ENCODE results near the gene INSRR.

The INSRR gene

GRCh38 chr1:156873659-156874058 is 14.7 kb upstream of the INSRR start:
- DNase-seq = no peak

DNA sequence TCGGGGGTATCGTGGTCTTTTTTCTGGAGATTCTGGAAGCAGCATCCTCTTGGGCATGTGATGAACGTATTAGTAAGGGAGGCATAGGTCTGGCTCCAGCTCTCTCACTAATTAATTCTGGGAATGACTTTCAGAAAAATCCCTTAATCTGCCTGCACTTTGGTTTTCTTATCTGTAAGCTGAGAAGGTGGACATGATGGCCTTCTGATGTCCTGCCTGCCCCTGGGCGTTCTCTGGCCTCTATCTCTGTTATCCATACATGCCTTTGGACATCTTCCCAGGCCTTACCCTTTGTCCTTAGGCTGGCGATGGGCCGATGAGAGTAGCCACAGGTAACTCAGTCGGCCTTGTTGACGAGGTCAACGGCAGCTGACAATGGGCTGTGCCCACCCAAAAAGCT is 10.5 kb upstream of the INSRR start:
- DNase-seq = no peak

DNA sequence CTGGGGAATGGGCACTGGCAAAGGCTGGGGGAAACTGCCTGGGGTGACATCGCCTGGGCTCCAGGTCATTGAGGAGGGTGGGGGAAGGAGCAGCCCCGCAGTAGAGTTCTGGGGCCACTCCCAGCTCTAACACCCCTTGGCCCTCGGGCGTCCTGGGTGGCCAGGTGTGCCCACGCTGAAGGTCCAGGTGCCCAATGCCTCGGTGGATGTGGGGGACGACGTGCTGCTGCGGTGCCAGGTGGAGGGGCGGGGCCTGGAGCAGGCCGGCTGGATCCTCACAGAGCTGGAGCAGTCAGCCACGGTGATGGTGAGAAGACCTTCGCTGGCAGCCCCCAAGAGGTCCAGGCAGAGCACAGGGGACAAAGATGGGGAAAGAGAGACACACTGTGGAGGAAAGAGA is 9.4 kb upstream of the INSRR start:
- no peak for DNase-seq

DNA sequence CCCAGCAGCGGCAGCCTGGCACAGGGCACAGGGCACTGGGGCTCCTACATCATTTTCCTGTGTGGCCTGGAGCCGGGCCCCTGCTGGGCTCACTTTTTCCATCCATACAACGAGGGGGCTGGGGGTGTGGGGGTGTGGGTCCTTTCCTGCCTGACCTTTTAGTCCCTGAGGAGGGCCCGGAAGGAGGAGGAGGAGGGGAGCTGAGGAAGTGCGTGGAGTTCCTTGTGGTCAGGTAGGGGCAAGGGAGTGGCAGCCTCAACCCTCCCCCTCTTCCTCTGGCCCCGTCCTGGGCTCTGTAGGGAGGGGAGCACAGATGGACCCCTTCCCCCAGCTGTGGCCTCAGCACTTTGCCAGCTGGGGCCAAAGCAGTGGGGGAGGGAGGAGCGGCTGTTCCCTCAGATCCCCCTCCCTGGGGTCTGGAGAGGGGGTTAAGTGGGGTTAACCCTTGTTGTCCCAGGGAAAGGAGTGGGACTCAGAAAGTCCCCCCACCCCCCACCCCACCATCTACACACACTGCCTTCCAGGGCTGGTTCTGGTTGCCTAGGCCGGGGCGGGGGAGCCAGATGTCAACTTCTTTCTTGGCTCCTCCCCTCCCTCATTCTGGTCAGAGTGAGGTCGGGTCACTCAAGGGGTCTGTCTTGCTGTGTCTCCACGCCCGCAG is 7.5 kb upstream of the INSRR start:
- DNase-seq = no peak

DNA sequence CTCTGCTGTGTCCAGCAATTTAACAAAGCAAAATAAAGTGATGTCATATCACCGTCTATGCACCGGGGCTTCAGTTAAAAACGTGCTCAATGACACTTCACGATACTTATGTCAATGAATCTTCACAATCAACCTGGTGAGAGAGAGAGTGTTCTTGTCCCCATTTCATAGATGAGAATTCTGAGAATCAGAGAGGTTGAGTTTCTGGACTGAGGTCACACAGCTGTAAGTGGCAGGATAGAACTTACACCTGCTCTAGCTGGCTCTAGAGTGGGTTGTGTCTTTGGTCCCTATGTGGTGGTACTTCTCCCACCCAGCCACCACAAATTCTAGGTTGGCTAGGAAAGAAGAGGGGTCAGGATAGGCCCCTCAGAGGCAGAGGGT is 6.9 kb upstream of the INSRR start:
- DNase-seq = no peak

GRCh38 chr1:156865258-156865657 is 6.3 kb upstream of the INSRR start:
- no peak for DNase-seq

- DNase-seq = no peak
Measured at GRCh38 chr1:156864796-156865195, 5.9 kb upstream of the INSRR start.

DNA sequence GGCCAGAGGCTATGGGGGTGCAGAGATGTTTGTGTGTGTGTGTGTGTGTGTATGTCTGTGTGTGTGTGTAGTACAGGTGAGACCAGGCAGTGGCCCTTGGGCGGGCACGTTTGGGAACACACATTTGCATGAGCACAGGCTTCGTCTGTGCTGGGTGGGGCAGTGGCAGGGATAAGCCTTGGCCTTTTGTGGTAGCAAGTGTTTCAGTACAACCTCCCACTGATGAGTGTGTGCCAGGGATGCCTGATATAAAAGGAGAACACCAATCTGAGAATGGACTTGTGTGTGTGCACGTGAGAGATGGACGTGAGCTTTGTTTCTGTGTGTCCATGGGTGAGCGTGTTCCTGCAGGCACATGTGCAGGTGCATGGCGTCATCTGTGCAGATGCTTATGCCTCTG is 4.7 kb upstream of the INSRR start:
- DNase-seq = no peak

- no peak for DNase-seq
Measured at GRCh38 chr1:156862997-156863599, 4.2 kb upstream of the INSRR start.

- DNase-seq = no peak
Measured at GRCh38 chr1:156862584-156862983, 3.7 kb upstream of the INSRR start.

DNA sequence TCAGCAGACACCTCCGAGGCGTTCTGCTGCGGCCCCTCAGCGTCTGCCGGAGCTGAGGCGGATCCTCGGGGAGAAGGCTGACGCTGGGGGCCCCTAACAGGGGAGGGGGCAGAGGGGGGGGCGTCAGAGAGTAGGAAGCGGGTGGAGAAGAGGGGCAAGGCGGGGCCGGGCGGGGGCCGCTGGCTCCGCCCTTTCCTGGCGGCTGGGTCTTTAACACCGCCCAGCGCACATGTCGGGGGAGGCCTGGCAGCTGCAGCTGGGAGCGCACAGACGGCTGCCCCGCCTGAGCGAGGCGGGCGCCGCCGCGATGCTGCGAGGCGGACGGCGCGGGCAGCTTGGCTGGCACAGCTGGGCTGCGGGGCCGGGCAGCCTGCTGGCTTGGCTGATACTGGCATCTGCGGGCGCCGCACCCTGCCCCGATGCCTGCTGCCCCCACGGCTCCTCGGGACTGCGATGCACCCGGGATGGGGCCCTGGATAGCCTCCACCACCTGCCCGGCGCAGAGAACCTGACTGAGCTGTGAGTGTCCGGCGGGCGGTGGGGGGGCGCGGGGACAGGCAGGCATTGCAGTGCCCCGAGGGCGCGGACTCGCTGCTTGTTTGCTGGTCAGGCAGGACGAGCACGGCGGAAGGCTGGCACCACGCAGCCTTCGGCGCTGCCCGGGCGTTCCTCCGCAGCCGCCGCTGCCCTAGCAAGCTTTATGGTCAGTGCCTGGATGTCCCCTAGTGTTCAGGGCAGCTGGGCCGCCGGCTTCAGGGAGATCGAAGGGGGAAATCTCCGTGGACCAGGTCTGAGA is 1.9 kb upstream of the INSRR start, which contains the start of gene NTRK1:
TSS of gene NTRK1 (plus strand) at position 238 of the 796 bp plus-strand sequence. CDS start at position 308, 70 bp downstream.
- peak; percentile 27 for DNase-seq

DNA sequence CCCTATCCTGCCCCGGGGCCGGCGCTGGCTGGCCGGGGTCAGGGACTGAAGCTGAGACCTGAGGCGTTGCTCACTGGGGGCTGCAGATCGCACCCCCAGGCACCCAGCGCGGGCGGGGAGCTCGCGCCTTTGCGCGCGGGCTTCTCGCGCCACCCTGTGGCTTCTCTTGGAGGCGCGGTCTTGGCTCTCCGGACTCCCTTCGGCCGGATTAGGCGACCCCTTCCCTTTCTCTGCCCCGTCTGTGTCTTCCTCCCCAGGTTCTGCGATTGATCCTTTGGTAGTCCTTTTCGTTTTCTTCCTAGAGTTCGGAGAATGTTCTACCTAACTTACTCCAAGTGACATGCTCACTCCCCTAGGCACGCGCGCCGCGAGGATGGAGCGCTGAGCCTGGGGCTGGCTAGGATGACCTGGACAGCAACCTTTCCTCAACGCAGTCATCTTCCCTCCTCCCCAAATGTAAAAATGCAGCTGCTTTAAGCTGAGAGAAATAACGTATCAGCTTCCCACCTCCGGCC is 1.3 kb upstream of the INSRR start:
- DNase-seq = peak; percentile 55

GRCh38 chr1:156859523-156860112 is 701 bp upstream of the INSRR start:
- no peak for DNase-seq

- DNase-seq = no peak
Measured at GRCh38 chr1:156858555-156858956, 361 bp downstream of the INSRR start.

DNA sequence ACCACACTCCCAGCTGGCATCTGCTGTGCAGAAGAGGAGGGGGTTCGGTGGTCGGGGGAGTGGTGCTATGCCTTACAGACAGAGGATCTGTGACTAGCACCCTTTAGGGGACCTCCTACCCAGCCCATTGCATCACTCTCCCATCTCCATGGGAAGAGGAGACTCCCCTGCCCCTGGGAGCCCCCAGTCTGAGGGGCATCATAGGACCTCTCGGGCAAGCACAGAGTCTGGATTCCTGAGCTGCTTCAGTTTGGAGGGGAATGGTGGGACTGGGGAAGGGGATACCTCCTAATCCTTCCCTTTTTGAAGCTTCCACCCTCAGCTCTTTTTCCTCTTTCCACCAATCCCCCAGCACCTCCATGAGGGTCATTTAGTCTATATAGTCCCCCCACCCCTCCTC is 1.4 kb downstream of the INSRR start:
- DNase-seq = no peak

GRCh38 chr1:156856282-156856785 is 2.6 kb downstream of the INSRR start:
- no peak for DNase-seq

DNA sequence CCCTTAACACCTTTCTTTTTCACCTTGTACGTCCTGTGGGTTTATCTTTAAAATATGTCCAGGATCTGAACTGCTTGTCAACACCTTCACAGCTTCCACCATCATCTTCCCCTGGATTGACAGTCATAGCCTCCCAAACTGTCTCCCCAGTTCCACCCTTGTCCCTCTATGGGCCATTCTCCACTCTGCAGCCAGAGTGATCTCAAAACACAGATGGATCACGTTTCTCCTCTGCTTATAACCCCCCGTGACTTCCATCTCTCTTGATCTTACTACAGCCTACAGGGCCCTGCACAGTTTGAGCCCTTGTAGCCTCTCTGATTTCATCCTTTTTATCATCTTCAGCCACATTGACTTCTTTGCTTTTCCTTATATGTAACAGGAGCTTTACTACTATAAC is 4.3 kb downstream of the INSRR start:
- DNase-seq = no peak

GRCh38 chr1:156853761-156854160 is 5.2 kb downstream of the INSRR start:
- DNase-seq = no peak

DNA sequence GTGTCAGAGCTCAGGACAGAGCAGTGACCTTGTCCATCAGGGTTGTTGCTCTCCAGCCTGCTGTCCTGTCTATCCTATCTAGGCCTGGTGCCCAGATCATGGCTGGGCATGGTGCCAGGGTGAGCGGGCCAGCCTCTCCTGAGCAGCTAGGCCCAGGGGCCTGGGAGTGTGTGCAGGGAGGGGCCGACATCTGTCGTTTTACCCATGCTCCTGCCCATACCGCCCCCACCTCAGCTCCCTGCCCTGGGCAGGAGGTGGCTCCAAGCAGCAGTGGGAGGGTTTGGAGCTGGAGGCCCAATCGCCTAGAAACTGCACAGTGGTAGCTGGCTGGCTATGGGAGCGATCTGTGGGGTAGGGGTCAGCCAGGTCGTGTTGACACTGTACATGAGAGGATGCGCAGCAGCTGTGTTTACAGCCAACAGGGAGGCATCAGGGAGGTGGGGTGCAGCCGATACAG is 6.5 kb downstream of the INSRR start:
- DNase-seq = peak; percentile 3

DNA sequence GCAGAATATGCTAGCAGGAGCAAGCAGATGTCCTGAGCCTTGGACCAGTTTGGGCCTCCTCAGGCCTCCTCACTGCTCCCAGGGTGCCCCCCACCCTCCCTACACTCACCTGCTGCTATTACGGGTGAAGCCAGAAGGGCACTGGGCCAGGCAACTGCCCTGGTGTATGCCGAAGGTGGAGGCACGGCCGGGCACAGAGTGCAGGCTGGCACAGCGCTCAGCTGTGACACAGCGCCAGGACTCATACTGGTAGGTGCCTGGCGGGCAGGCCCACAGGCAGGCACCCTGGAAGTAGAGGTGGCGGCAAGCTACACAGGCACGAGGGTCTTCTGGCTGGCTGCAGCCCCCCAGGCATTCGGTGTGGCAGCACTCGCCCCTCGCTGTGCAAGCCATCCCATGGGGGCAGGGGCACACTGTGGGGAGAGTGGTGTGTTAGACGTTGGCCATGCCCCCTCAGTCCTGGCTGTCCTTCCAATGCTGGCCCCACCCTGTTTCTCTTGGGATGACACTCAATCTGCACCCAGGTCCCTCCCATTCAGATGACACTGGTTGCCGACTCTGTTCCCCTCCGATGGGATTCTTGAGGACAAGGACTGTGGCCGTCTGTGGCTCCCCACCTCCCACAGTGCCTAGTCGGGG is 7.0 kb downstream of the INSRR start:
- no peak for DNase-seq

- no peak for DNase-seq
Measured at GRCh38 chr1:156849151-156849496, 9.8 kb downstream of the INSRR start.

- no peak for DNase-seq
Measured at GRCh38 chr1:156848461-156849150, 10.3 kb downstream of the INSRR start.

Data from midbrain (tissue), 1 donor.